ENCODE measurements around the gene SORCS3. TPM values are rescaled to one million over a fixed set of nuclear protein-coding genes. Genes with fewer than 3 reads are reported as not detected.
A peak's percentile ranks its signal among the peaks of the same experiment; 100 is the strongest.

The SORCS3 gene
- total RNA-seq, 1 donor from 2014 or later = 0.70 TPM

DNA sequence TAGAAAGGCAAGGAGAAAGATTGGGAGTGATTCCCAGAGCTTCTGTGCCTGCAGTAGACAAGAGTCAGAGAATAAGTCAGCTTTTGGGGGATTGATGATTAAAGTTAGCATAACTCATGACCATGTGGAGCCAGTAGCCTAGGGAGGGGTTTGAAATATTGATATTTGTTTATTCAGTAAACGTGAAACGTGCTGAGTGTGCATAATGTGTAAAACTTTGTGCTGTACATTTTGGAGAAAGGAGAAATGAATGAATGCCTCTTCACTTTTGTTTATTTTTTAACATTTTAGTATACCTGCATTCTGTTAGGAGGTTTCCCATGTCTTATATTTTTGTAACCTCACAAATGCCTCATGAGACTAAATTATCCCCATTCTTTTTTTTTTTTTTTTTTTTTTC lies 272.3 kb downstream of the SORCS3 start:
- no peak for DNase-seq (ENCODE audit: low read depth)

- DNase-seq (ENCODE audit: low read depth) = no peak
Observed at GRCh38 chr10:104920476-104920875, 279.4 kb downstream of the SORCS3 start.

DNA sequence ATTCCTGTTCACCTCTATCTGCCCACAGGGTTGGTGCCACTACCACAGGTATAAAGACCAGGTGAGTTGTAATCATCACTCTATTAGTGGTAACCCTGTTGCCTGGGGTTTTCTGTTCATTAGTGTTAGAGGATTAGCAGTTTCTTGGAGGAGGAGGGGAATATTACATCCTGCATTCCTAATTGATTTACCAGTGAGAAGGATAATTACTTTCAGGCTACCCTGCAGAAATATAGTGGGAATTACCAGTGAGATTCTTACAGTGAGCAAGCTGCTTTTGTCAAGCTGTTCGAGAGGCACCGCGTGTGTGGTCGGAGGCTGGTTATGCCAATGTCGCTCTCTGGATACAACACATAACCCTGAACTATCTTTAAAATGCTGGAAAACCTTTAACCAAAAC lies 280.7 kb downstream of the SORCS3 start:
- DNase-seq (ENCODE audit: low read depth) = no peak

DNA sequence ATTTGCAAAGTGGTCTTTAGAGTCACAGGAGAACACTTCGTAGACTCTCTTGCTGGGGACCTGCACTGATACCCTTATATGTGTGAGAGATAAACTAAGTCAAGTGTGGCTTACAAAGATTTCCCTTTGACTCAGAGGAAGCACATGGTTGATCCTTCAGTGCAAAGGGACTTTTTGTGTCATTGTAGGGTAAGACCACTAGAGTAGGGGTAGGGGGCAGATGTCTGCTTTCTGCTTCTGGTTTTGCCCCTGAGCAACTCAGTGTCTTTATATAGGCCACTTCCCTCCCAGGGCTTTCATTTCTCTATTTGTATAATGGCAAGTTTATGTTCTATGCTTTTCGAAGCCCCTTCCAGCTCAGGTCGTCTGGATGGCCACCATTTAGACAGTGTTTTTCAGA lies 281.7 kb downstream of the SORCS3 start:
- no peak for DNase-seq (ENCODE audit: low read depth)

- peak; percentile 76 for DNase-seq (ENCODE audit: low read depth)
Observed at GRCh38 chr10:104923501-104923900, 282.4 kb downstream of the SORCS3 start.

DNA sequence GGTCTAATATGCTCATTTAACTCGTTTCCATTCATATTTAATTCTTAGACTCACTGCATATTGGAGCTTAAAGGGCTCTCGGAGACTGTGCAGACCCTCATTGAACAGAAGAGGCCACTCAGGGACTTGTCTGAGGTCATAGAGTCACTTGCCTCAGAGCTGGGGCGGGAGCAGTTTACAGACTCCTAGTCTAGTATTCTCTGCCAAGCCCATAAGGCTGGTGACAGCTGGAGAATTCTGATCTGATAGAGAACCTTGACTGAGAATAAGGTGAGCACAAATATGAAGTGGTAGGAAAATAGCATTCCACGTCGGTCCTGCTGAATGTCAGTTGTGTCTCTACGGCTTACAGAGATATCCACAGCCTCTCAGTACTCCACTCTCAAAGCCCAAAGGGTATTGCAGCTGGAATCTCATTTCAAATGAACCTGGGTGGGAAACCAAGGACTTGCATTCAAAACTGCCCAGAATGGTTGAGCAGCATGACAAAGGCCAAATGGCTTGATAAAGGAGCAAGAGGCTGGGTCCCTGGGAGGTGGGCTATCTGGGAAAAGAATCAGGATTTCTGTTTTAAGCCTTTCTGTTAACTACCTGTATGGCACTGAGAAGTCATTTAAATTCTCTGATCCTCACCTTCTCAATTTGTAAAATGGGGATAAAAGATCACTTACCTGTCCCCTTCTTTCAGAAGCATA lies 283.2 kb downstream of the SORCS3 start:
- DNase-seq (ENCODE audit: low read depth) = no peak

GRCh38 chr10:104925232-104925851 lies 284.3 kb downstream of the SORCS3 start:
- DNase-seq (ENCODE audit: low read depth) = peak; percentile 50

DNA sequence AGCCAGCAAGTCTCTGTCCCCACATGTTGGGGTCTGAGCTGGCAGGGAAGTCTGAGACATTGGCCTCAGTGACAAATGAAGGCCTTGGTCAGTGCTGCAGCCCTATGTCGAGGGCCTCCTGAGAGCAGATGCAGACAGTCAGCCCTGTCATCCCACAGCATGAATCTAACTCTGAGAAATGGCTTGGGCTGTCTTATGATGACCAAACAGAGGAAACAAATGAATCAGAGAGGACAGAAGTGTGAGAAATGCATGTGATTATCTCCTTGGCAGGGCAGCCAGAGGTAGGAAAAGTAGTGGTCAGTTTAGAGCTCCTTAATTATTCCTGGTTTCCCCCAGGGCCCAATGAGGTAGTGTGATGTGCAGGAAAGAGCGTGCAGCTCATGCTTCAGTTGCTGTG lies 287.6 kb downstream of the SORCS3 start:
- DNase-seq (ENCODE audit: low read depth) = peak; percentile 55

DNA sequence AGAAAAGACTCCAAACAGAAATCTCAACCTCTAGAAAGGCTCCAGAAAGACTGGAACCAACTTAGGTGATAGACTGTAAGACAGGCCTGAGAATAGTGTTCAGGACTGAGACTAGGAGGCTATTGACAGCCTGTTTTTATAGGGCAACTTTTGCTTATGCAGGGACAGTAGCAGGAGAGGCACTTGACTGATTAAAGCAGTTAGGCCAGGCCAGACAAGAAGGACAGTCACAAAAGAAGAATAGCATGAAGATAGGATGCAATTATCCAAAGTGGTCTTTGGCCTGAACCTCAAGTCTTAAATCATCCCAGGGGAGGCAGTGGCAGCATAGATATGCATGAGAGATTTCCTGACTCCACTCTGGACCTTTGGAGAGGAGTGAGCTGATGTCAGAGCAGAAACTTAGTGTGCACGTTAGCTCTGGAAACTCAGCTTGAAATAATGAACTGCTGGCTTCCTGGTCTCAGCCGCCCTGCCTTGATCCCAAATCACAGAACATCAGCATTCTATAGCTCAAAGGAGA lies 290.6 kb downstream of the SORCS3 start:
- DNase-seq (ENCODE audit: low read depth) = no peak

DNA sequence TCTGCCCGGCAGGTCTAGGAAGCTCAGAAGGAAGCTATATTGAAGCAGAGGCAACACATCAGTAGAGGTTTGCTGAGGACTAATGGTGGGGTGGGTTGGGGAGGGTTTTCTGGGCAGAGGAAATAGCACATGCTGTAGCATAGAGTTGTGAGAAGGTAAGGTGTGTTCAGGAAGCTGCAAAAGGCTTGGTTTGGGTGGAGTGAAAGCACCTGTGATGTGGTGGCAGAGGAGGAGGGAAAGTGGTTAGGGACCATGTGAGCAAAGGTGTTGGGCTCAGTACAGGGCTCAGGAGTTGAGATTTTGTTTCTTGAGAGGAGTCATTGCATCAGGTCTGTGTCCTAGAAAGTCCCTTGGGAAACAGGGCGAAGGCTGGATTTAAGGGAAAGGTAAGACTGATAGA lies 294.6 kb downstream of the SORCS3 start:
- no peak for DNase-seq (ENCODE audit: low read depth)

DNA sequence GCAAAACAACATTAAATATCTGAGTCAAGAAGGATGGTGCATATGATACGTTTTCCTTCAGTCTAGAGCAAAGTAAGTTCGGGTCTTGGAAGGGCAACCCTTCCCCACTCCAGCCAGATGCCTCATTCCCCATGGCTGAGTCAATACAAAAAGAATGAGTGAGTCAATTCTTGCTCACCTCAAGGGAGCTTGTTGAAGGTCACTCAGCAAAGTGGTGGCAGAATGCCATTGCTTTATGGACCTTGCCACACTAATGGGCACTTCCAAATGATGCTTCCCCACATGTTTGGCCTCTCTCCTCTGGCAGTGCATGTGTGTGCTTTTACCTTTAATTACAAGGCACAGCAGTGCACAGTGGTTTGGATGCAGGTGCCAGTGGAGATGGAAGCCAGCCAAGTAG lies 296.5 kb downstream of the SORCS3 start:
- peak; percentile 100 for DNase-seq (ENCODE audit: low read depth)

- peak; percentile 90 for DNase-seq (ENCODE audit: low read depth)
Observed at GRCh38 chr10:104938031-104938430, 296.9 kb downstream of the SORCS3 start.

DNA sequence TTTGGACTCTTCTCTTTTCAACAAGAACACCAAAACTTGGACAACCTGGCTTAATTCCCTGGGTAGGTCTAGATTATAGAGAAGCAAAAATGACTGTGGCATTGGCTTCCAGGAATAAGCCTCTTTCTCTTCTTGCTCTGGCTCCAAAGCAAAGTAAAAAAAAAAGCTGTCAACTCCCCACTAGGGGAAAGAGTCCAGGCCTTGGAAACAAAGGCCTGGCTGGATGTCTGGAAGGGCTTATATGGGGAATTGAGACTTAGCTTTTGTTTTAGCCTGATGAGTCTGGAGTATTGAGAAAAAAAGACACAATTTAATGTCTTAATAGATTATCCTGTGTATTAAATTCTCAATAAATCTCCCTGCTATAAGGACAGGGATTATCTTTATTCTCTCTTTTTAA lies 300.6 kb downstream of the SORCS3 start:
- no peak for DNase-seq (ENCODE audit: low read depth)

GRCh38 chr10:104947314-104947713 lies 306.2 kb downstream of the SORCS3 start:
- DNase-seq (ENCODE audit: low read depth) = no peak

DNA sequence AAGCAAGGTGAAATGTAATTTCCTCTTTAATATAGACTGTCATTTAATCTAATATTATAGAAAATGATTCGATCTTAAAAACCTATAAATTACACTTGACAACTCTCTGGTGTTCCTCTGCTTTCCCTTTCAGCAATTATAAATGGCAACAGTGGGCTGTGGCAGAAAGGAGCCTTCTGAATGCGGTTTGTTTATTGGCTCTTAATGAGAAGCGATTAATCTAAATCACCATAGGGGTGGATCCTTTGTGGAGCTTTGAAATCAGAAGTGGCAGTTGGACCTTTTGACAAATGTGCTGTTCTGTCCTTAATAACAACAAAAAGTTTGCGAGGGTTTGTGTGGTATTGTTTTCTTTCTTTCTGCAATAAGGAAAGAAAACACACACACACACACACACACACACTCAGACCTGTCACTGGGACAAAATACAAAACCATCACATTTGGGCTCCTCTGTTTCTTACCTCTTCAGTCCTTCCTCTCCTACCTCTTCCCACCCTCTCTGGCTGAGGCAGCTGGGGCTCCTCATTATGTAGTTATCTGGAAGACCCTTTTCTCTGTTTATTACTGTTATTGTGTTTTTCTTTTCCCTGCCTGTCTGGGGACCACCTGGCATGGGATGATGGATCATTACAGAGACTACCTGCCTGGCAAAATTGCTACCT lies 316.2 kb downstream of the SORCS3 start:
- no peak for DNase-seq (ENCODE audit: low read depth)

- no peak for DNase-seq (ENCODE audit: low read depth)
Observed at GRCh38 chr10:104966563-104967297, 325.6 kb downstream of the SORCS3 start.

- no peak for DNase-seq (ENCODE audit: low read depth)
Observed at GRCh38 chr10:104980368-104980767, 339.3 kb downstream of the SORCS3 start.

DNA sequence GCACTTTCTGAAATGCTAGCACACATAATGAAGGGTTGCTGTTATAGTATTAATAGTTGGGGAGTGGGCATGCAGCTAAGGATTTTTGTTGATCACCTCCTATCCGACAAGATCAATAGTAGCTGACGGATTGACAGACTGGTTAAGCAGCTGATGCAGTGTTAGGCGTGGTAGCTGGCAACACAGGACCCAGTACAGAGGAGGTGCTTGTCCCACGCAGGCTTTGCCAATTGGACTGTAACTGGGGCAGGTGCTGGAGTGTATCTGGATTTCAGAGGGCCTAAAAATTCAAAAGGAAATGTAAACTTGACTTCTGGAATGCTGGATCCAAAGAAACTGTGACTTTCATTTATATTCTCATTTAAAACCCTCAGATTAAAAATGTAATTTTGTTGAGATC lies 340.9 kb downstream of the SORCS3 start:
- no peak for DNase-seq (ENCODE audit: low read depth)

GRCh38 chr10:104988686-104989085 lies 347.6 kb downstream of the SORCS3 start:
- DNase-seq (ENCODE audit: low read depth) = no peak

DNA sequence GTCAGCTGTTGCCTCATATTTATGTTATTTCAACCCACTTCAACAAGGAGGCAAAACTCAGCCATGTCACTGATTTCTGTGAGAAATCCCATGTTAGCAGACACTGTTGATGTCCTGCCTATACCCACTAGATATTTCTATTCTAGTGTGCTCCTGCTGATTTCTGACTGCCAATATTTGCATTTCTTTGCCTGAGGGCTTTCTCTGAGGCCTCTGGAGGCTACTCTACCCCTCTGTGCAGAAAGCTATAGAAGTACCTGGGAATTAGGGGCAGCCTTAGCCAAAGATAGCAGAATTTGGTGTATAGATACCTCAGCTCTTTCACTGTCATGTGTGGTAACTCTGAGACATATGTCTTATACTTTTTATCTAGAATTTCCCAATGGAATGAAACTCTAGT lies 348.8 kb downstream of the SORCS3 start:
- no peak for DNase-seq (ENCODE audit: low read depth)

DNA sequence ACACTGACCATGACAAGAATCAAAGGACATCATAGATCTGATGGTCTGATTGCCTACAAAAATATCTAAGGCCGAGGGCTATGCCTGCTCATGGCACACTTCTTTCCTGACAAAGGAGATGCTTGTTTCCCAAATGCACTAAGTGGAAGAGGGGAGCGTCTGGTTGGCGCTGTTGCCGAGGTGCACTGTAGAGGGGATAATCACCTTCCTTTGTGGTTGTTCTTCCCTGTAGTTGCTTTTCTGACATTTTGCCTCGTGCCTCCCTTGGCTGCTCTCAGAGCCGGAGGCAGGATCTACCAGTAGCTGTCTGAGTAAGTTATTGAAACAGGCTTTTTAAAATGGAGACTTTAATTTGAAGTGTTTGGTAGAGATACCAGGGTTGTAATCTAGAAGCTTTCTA lies 352.0 kb downstream of the SORCS3 start:
- no peak for DNase-seq (ENCODE audit: low read depth)

DNA sequence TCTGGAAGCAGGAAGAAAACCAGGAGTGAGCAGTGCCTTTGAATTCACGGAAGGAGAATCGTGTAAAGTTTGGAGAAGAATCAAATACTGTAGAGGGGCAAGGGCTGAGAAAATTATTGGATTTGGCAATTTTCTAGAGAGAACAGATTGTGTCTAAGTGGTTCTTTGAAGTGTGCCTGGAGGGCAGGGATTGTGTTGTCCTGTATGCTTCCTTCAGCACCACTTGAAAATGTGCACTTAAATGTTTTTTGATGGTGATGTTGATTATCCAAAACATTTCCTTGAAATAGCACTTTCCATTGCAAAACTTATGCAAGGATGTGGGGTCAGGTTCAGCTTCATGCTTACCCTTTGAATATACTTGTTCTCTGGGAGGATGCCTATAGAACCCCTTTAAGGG lies 360.2 kb downstream of the SORCS3 start:
- DNase-seq (ENCODE audit: low read depth) = no peak
